ENCODE results near the gene IFNG. TPM values are rescaled to one million over a fixed set of nuclear protein-coding genes. Genes with fewer than 3 reads are reported as not detected.

IFNG gene
- total and polyA plus RNA-seq, 9 of the 15 experiments (the other 6 are each of a cell fraction or from before 2014, with no cell fraction given) = 0.38 TPM; not detected in 8

DNA sequence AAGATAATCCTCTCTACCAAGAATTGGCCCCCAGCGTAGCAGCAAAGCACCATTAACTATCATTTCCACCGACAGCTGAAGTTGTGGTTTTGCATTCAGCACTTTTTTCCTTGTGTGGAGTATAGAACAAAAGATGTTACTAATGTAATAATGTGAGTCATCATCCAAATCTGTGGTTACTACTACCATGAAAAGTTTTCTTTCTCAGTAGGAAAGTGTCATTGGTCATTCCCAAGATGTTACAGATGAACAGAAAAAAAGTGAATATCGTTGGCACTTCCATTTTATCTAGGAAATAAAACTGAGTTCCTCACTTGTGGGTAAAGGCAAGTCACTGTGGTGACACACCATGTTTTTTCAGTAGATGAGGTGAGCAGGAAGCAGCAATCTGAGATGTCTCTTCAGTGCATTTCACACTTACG, 30.3 kb upstream of the IFNG start:
- Histone ChIP-seq H3K9ac (ENCODE audit: insufficient read depth in 1 of 2, low read depth in 2 of 2, low read length in 2 of 2) (no peak overlapping the region), H4K20me1 (replicated peaks; ENCODE audit: control insufficient read depth, insufficient read depth, low read length) (no peaks in the 10 kb centered on the region), H3K4me2 (ENCODE audit: insufficient read depth, low read length) (no peak overlapping the region), H2AFZ (ENCODE audit: low read depth, low read length) (no peak overlapping the region), H3K9me3 (replicated peaks; ENCODE audit: control insufficient read depth, insufficient read depth, low read depth, low read length) (no peaks in the 10 kb centered on the region), H3K27me3 (ENCODE audit: control insufficient read depth in 2 of 2, insufficient read depth in 2 of 2, low read length in 2 of 2) (peaks cover 0 to 3% of the 10 kb centered on the region in 2 experiments; a peak in 3 of 5 replicates), H3K79me2 (ENCODE audit: control insufficient read depth, insufficient read depth, low read length) (no peaks in the 10 kb centered on the region), H3K4me3 (no peak overlapping the region), H3K9me1 (ENCODE audit: control insufficient read depth, insufficient read depth, low read length) (no peaks in the 10 kb centered on the region), H3K36me3 (ENCODE audit: control insufficient read depth, insufficient read depth, low read length) (no peaks in the 10 kb centered on the region), H3K4me1 (replicated peaks in 1 of 2; ENCODE audit: control insufficient read depth in 2 of 2, insufficient read depth in 2 of 2, low read length in 2 of 2) (no peaks in the 10 kb centered on the region), H3K27ac (ENCODE audit: extremely low read depth, low read depth, low read length) (no peak overlapping the region)
- DNase-seq (ENCODE audit: extremely low read depth in 1 of 4, low spot score in 3 of 4) = no peak
- in situ Hi-C loops (cut with MboI) = no loop called here
- ATAC-seq = no peak
- WGBS (ENCODE audit: insufficient coverage, low coverage, missing lambda C conversion rate) = 0% methylated on average over 4 of the region's 4 CpGs
- intact Hi-C loops (cut with micrococcal nuclease) = no loop called here
- no TSS peak for BruUV-seq (replicated peaks)
- CTCF ChIA-PET (ENCODE audit: low intra/inter-chr PET ratio) = no interaction called here
- TF ChIP-seq, protein P1, sequence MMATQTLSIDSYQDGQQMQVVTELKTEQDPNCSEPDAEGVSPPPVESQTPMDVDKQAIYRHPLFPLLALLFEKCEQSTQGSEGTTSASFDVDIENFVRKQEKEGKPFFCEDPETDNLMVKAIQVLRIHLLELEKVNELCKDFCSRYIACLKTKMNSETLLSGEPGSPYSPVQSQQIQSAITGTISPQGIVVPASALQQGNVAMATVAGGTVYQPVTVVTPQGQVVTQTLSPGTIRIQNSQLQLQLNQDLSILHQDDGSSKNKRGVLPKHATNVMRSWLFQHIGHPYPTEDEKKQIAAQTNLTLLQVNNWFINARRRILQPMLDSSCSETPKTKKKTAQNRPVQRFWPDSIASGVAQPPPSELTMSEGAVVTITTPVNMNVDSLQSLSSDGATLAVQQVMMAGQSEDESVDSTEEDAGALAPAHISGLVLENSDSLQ (IDR thresholded peaks at IDR 0.05) = no peak
- TF ChIP-seq NR1H2 (CRISPR knock-in tag; IDR thresholded peaks at IDR 0.05) = no peak
- no peak for TF ChIP-seq JUND (IDR thresholded peaks at IDR 0.05; ENCODE audit: borderline replicate concordance, low read depth, low read length)
- TF ChIP-seq JUND (tag; IDR thresholded peaks at IDR 0.05; ENCODE audit: borderline replicate concordance, low read depth, low read length) = 0 out of 3 replicates have a peak, but pooled peaks have one; percentile 64
- no peak for TF ChIP-seq SMC3 (conservative IDR thresholded peaks at IDR 0.05; ENCODE audit: insufficient read depth, low read depth, low read length)
- TF ChIP-seq, protein P2, sequence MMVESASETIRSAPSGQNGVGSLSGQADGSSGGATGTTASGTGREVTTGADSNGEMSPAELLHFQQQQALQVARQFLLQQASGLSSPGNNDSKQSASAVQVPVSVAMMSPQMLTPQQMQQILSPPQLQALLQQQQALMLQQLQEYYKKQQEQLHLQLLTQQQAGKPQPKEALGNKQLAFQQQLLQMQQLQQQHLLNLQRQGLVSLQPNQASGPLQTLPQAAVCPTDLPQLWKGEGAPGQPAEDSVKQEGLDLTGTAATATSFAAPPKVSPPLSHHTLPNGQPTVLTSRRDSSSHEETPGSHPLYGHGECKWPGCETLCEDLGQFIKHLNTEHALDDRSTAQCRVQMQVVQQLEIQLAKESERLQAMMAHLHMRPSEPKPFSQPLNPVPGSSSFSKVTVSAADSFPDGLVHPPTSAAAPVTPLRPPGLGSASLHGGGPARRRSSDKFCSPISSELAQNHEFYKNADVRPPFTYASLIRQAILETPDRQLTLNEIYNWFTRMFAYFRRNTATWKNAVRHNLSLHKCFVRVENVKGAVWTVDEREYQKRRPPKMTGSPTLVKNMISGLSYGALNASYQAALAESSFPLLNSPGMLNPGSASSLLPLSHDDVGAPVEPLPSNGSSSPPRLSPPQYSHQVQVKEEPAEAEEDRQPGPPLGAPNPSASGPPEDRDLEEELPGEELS (CRISPR knock-in tag; IDR thresholded peaks at IDR 0.05; ENCODE audit: borderline replicate concordance) = no peak
- TF ChIP-seq BACH1 (tag; IDR thresholded peaks at IDR 0.05) = no peak
- TF ChIP-seq FOXA1 (IDR thresholded peaks at IDR 0.05; ENCODE audit: borderline replicate concordance) = no peak
- TF ChIP-seq SAP30 (IDR thresholded peaks at IDR 0.05; ENCODE audit: borderline replicate concordance, insufficient read depth, low read depth, low read length, poor library complexity, severe bottlenecking) = no peak
- no peak for TF ChIP-seq PML (IDR thresholded peaks at IDR 0.05; ENCODE audit: low read length)
- peak; percentile 54 for TF ChIP-seq FOSL1 (tag; conservative IDR thresholded peaks at IDR 0.05)
- TF ChIP-seq, protein P3, sequence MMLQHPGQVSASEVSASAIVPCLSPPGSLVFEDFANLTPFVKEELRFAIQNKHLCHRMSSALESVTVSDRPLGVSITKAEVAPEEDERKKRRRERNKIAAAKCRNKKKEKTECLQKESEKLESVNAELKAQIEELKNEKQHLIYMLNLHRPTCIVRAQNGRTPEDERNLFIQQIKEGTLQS (IDR thresholded peaks at IDR 0.05) = peak; percentile 31; the same call in 1 of the 2 replicates
- TF ChIP-seq, protein P3 (CRISPR knock-in tag; conservative IDR thresholded peaks at IDR 0.05) = no peak
- no peak for TF ChIP-seq MYNN (IDR thresholded peaks at IDR 0.05)
- TF ChIP-seq MYNN (CRISPR knock-in tag; IDR thresholded peaks at IDR 0.05) = no peak
- no peak for TF ChIP-seq PHB2 (IDR thresholded peaks at IDR 0.05; ENCODE audit: low read depth)
- no peak for TF ChIP-seq ZBTB1 (CRISPR knock-in tag; IDR thresholded peaks at IDR 0.05; ENCODE audit: borderline replicate concordance, low read depth)
- POLR2A ChIA-PET = interaction anchor here (1.3 kb wide), 1 partner anchor 8 kb away, joined by 6 read pairs; no protein-coding TSS in a partner anchor
- no peak for FAIRE-seq

All from K562 (cell line).